GM21825 (cell line): Measurements from ENCODE around the gene NUDT3.

Experiments
- ATAC-seq: cut with Tn5 transposase; IDR thresholded peaks from one replicate; pipeline ENCODE4 v1.9.1; 2021; ENCODE audit warnings: mild to moderate bottlenecking, moderate library complexity; ENCODE audit not compliant: unreplicated experiment

NUDT3 gene

GRCh38 chr6:34230653-34231371 is 161.7 kb downstream of the NUDT3 start:
- no peak for ATAC-seq

- no peak for ATAC-seq
Measured at GRCh38 chr6:34229877-34230276, 162.6 kb downstream of the NUDT3 start.
